ENCODE measurements around the gene DACH1.

DACH1 gene

GRCh38 chr13:71621174-71622124 lies 245.6 kb downstream of the DACH1 start (continued):
- TF ChIP-seq ZSCAN5A (tag by site-specific recombination; IDR thresholded peaks at IDR 0.05) (no peak), ZNF529 (tag by site-specific recombination; IDR thresholded peaks at IDR 0.05; ENCODE audit: insufficient replicate concordance) (no peak), ZNF132 (tag by site-specific recombination; IDR thresholded peaks at IDR 0.05; ENCODE audit: borderline replicate concordance) (no peak), CTCF (tag by site-specific recombination; IDR thresholded peaks at IDR 0.05) (no peak), ZNF221 (tag by site-specific recombination; IDR thresholded peaks at IDR 0.05; ENCODE audit: borderline replicate concordance) (no peak), MYNN (tag by site-specific recombination; IDR thresholded peaks at IDR 0.05; ENCODE audit: borderline replicate concordance) (no peak), GLIS1 (tag by site-specific recombination; IDR thresholded peaks at IDR 0.05) (no peak), YY1 (tag by site-specific recombination; IDR thresholded peaks at IDR 0.05) (no peak), ZNF561 (tag by site-specific recombination; IDR thresholded peaks at IDR 0.05; ENCODE audit: borderline replicate concordance) (no peak), ZNF654 (tag by site-specific recombination; IDR thresholded peaks at IDR 0.05; ENCODE audit: low read depth) (no peak), ZNF521 (tag by site-specific recombination; IDR thresholded peaks at IDR 0.05) (no peak), PRDM10 (tag by site-specific recombination; IDR thresholded peaks at IDR 0.05) (no peak), KLF16 (tag by site-specific recombination; IDR thresholded peaks at IDR 0.05) (no peak), OSR2 (tag by site-specific recombination; IDR thresholded peaks at IDR 0.05) (no peak), ZNF391 (tag by site-specific recombination; IDR thresholded peaks at IDR 0.05; ENCODE audit: borderline replicate concordance, low read depth) (no peak), ZNF768 (tag by site-specific recombination; IDR thresholded peaks at IDR 0.05) (no peak), ZFP41 (tag by site-specific recombination; IDR thresholded peaks at IDR 0.05; ENCODE audit: borderline replicate concordance) (no peak), ZNF423 (tag by site-specific recombination; IDR thresholded peaks at IDR 0.05) (no peak), ZNF660 (tag by site-specific recombination; IDR thresholded peaks at IDR 0.05) (no peak), ZNF292 (tag by site-specific recombination; IDR thresholded peaks at IDR 0.05; ENCODE audit: borderline replicate concordance, low read depth) (no peak), ZBTB1 (tag by site-specific recombination; IDR thresholded peaks at IDR 0.05) (no peak), ZNF510 (tag by site-specific recombination; IDR thresholded peaks at IDR 0.05; ENCODE audit: insufficient replicate concordance) (no peak), ZNF843 (tag by site-specific recombination; IDR thresholded peaks at IDR 0.05) (0 out of 2 replicates have a peak, but pooled peaks have one; percentile 11), ZNF302 (tag by site-specific recombination; IDR thresholded peaks at IDR 0.05; ENCODE audit: low read depth) (no peak), ZNF514 (tag by site-specific recombination; IDR thresholded peaks at IDR 0.05) (no peak), MZF1 (tag by site-specific recombination; IDR thresholded peaks at IDR 0.05; ENCODE audit: borderline replicate concordance) (0 out of 2 replicates have a peak, but pooled peaks have one; percentile 21), TRIM28 (IDR thresholded peaks at IDR 0.05; ENCODE audit: borderline replicate concordance, low read length) (peak; percentile 96), ZNF785 (tag by site-specific recombination; IDR thresholded peaks at IDR 0.05) (no peak), KLF8 (tag by site-specific recombination; IDR thresholded peaks at IDR 0.05) (no peak)
- TF ChIP-seq, protein P1, sequence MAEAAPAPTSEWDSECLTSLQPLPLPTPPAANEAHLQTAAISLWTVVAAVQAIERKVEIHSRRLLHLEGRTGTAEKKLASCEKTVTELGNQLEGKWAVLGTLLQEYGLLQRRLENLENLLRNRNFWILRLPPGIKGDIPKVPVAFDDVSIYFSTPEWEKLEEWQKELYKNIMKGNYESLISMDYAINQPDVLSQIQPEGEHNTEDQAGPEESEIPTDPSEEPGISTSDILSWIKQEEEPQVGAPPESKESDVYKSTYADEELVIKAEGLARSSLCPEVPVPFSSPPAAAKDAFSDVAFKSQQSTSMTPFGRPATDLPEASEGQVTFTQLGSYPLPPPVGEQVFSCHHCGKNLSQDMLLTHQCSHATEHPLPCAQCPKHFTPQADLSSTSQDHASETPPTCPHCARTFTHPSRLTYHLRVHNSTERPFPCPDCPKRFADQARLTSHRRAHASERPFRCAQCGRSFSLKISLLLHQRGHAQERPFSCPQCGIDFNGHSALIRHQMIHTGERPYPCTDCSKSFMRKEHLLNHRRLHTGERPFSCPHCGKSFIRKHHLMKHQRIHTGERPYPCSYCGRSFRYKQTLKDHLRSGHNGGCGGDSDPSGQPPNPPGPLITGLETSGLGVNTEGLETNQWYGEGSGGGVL (tag by site-specific recombination; IDR thresholded peaks at IDR 0.05) = no peak
